Measurements from ENCODE around the gene PREP.

DNA sequence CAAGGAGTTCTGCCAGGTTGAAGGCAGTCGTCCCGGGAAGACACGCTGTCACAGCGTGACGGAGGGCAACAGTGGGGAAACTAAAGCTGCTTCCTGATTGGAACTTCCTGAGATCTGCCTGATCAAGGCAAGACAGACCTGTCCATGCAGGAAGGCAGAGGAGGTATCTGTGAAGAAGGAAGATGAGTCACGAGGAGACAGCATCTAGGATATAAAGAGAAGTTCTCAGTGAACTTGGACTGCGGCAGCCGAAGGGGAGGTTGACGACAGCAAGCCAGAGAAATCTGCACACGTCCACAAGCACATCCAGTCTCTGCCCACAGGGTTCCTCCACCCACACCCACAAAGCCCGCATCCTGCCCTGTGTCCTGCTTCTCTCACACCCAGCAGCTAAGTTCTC is 38.6 kb downstream of the PREP start:
- no peak for TF ChIP-seq POLR2A (IDR thresholded peaks at IDR 0.05)
- TF ChIP-seq CTCF (IDR thresholded peaks at IDR 0.05) = no peak

Measured in ovary (tissue), 3 donors.